ENCODE results near the gene IFNG.

Gene IFNG

DNA sequence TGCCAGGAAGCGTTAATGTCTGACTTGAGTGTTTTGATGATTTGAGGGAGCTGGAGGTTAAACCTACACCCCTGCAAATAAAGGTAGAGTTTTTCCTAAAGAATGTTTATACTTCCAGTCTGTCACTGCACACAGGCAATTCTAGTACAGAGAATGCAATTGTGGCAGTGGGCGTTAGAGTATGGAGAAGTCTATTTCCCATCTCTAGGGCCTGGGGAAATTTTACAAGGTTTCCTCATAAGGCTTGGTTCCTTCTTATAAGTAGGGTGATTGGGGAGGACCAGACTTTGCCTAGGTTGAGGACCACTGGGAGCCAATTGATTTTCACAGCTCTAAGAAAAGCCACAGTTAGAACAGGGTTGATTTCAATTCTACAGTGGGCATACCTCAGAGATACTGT lies 44.3 kb downstream of the IFNG start:
- no peak for DNase-seq (ENCODE audit: low read depth in 2 of 2)

DNA sequence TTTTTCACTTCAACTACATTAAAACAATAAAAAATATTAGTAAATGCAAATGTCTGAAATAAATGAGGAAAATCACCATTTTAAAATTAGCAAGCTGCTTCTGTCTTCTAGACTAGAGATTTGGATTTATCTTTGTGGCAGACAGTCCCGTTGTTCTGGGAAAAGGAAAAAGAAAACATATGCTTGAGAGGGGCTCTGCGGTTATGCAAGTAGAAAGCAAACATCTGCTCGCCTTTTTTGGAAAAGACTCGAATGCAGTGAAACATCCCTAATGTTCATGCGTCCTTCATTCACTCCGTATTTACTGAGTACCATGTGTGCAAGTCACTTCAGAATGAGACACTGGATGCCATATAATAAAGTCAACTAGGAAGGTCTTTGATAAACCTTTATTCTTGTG lies 44.9 kb downstream of the IFNG start:
- DNase-seq (ENCODE audit: low read depth in 2 of 2), result no peak

- peak in 1 of 2 donors; percentile 4 for DNase-seq (ENCODE audit: low read depth in 2 of 2)
These were observed 45.9 kb downstream of the IFNG start for GRCh38 chr12:68113644-68114043.

GRCh38 chr12:68111995-68112394 lies 47.5 kb downstream of the IFNG start:
- no peak for DNase-seq (ENCODE audit: low read depth in 2 of 2)

- DNase-seq (ENCODE audit: low read depth in 2 of 2), result no peak
These were observed 49.9 kb downstream of the IFNG start for GRCh38 chr12:68109444-68110217.

DNA sequence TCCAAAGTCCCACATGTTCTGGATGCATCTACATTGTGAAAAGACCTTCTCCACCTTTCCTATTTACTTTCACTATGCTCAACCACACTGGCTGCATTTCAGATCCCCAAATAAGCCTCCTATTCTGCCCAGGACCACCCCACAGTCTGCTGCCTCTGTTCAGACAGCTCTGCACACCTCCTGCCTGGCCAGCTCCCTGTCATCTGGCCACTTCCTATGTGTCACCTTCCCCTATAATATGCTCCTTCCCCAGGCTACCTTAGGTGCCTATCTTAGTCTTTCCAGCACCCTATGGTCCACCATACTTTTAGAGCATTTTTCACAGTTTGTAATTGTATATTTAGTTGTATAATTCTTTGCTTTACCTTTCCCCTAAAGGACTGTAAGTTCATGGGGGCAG lies 50.5 kb downstream of the IFNG start:
- no peak for DNase-seq (ENCODE audit: low read depth in 2 of 2)

DNA sequence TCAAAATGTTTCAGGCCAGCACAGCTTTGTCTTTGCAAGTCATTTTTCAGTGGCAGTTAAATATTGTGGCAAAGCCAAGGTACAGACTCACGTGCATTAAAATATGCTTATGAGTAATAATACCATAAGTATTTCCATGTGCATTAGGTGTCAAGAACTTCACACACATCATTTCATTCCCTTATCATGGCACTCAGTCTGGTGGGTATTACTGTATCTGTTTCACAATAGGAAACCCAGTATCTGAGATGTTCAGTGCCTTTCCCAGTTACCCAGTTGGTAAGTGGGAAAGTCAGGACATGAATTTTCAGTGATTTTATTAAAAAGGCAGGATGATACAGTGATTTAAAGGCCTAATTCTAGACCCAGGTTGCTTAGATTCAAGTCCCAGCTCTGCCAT lies 52.9 kb downstream of the IFNG start:
- no peak for DNase-seq (ENCODE audit: low read depth in 2 of 2)

- DNase-seq (ENCODE audit: low read depth in 2 of 2), result no peak
These were observed 53.4 kb downstream of the IFNG start for GRCh38 chr12:68106160-68106559.

Data from stimulated activated CD8-positive, alpha-beta memory T cell treated with anti-CD3 and anti-CD28 coated beads, Interleukin-7, amount 100 ng/mL, for 1 hour (primary cell).